ENCODE measurements around the gene PRR7.

GRCh38 chr5:177434437-177434836, 12.2 kb upstream of the PRR7 start:
- TF ChIP-seq CTCF (IDR thresholded peaks at IDR 0.05) (no peak), POLR2A (IDR thresholded peaks at IDR 0.05) (no peak), POLR2AphosphoS5 (IDR thresholded peaks at IDR 0.05; ENCODE audit: insufficient read depth in 1 of 2, low read depth in 1 of 2) (no peak)
